ENCODE measurements around the gene NTN1.

DNA sequence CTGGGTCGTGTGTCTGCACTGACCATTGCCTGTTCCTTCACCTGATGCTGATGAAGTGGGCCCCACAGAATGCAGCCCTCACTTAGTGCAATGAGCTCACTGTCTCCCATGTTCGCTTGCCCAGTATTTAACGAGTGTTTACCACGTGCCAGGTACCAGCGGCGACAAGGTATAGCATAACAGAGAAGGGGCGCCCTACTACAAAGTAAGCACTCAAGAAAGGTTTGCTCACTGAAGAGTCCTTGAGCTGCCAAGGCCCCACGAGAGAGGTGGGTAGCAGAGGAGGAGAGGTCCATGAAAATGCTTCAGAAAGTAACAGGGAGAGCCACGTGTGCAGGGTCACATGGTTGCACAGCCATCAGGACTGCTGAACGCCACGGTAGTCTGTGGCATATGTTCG, 230.0 kb downstream of the NTN1 start:
- TF ChIP-seq, protein P1, sequence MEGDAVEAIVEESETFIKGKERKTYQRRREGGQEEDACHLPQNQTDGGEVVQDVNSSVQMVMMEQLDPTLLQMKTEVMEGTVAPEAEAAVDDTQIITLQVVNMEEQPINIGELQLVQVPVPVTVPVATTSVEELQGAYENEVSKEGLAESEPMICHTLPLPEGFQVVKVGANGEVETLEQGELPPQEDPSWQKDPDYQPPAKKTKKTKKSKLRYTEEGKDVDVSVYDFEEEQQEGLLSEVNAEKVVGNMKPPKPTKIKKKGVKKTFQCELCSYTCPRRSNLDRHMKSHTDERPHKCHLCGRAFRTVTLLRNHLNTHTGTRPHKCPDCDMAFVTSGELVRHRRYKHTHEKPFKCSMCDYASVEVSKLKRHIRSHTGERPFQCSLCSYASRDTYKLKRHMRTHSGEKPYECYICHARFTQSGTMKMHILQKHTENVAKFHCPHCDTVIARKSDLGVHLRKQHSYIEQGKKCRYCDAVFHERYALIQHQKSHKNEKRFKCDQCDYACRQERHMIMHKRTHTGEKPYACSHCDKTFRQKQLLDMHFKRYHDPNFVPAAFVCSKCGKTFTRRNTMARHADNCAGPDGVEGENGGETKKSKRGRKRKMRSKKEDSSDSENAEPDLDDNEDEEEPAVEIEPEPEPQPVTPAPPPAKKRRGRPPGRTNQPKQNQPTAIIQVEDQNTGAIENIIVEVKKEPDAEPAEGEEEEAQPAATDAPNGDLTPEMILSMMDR (IDR thresholded peaks at IDR 0.05) = no peak
- TF ChIP-seq POLR2A (IDR thresholded peaks at IDR 0.05) = no peak

Measured in uterus (tissue), 2 donors.